Loucy (cell line): ENCODE data around the gene BAIAP2L1.

Experiments
- H2AFZ ChIP-seq: fragments of 200-600 bp; sonication (generic); 2 replicates; pipeline ENCODE4 v1.6.0; 2016; ENCODE audit warnings: antibody characterized with exemption, mild to moderate bottlenecking, low read length, moderate library complexity
- H3F3A ChIP-seq: fragments of 200-600 bp; 2 replicates; pipeline ENCODE4 v1.6.0; 2016; ENCODE audit warnings: antibody characterized with exemption, low read depth, mild to moderate bottlenecking
- H3K27me3 ChIP-seq: fragments of 200-600 bp; sonication (generic); 2 replicates; pipeline ENCODE4 v1.6.1; 2014; ENCODE audit warnings: low read length, mild to moderate bottlenecking; ENCODE audit not compliant: insufficient read depth, poor library complexity, severe bottlenecking
- H3K36me3 ChIP-seq: fragments of 200-600 bp; sonication (generic); 2 replicates; pipeline ENCODE4 v1.6.1; 2016; ENCODE audit warnings: low read length; ENCODE audit not compliant: insufficient read depth
- H3K4me1 ChIP-seq: fragments of 200-600 bp; sonication (generic); 2 replicates; pipeline ENCODE4 v1.5.1; 2014; ENCODE audit warnings: low read length, mild to moderate bottlenecking; ENCODE audit not compliant: insufficient read depth, poor library complexity, severe bottlenecking
- H3K4me2 ChIP-seq: fragments of 200-600 bp; sonication (generic); 2 replicates; pipeline ENCODE4 v1.6.0; 2014; ENCODE audit warnings: antibody characterized with exemption, low read length, low read depth, mild to moderate bottlenecking; ENCODE audit not compliant: poor library complexity, severe bottlenecking
- H3K4me3 ChIP-seq: fragments of 200-600 bp; sonication (generic); 2 replicates; pipeline ENCODE4 v1.5.1; 2014; ENCODE audit warnings: low read length, mild to moderate bottlenecking, mixed read lengths; ENCODE audit not compliant: poor library complexity, severe bottlenecking
- H3K79me2 ChIP-seq: fragments of 200-600 bp; sonication (generic); 2 replicates; pipeline ENCODE4 v1.6.1; 2014; ENCODE audit warnings: low read length; ENCODE audit not compliant: insufficient read depth
- H3K9ac ChIP-seq: fragments of 200-600 bp; sonication (generic); 2 replicates; pipeline ENCODE4 v1.6.0; 2014; ENCODE audit warnings: mild to moderate bottlenecking, low read depth, low read length, moderate library complexity; ENCODE audit not compliant: poor library complexity, severe bottlenecking
- H3K9me2 ChIP-seq: fragments of 200-600 bp; sonication (generic); replicated peaks from 2 replicates; pipeline ENCODE4 v1.6.1; 2016; ENCODE audit warnings: low read depth, low read length, mixed read lengths
- H3K9me3 ChIP-seq: fragments of 200-600 bp; sonication (generic); 2 replicates; pipeline ENCODE4 v1.6.1; 2014; ENCODE audit warnings: mild to moderate bottlenecking, antibody characterized with exemption, low read length, low read depth; ENCODE audit not compliant: insufficient read depth
- H4K20me1 ChIP-seq: fragments of 200-600 bp; sonication (generic); 2 replicates; pipeline ENCODE4 v1.6.0; 2014; ENCODE audit warnings: antibody characterized with exemption, low read length, mild to moderate bottlenecking; ENCODE audit not compliant: insufficient read depth, poor library complexity, severe bottlenecking
- EZH2phosphoT487 ChIP-seq: fragments of 200-600 bp; IDR thresholded peaks from 2 replicates; pipeline ENCODE4 v1.6.1; 2018; ENCODE audit warnings: antibody characterized with exemption, mild to moderate bottlenecking, moderate library complexity, borderline replicate concordance
- TF ChIP-seq, protein P1 (sequence below): fragments of 200-600 bp; sonication (generic); conservative IDR thresholded peaks from 2 replicates; pipeline ENCODE4 v1.5.1; 2014; ENCODE audit warnings: mild to moderate bottlenecking, antibody characterized with exemption, low read length

The BAIAP2L1 gene

DNA sequence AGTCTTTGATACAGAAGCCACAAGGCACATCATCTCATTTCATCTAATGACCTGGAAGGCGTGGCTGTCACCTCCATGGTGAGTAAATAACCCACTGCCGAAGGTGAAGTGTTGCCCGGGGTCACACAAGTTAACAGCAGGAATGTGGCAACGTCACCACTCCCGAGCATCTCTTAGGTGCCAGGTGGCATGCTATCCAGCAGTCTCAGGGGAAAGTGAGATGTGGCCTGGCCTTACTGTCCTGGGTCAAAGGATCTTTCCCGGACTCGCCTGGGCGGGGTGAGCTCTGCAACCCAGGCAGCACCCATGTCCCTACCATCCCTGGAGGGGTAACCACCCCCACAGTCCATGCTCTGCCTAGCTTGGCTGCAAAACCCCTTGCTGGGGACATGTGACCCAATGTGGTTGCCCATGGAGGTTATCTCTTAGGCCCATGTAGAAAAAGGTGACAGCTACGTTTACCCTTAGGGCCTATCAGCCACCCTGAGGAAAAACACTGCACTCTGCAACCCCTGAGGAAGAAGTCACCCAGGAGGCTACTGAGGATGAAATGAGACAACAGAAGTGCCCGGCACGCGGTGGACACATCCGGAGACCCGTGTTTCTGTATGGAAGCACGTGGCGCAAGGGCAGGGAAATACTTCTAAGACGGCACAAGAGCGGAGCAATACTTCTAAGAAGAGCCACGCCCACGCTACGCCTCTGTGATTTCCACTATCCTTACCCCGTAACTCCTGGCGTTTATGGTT lies 52.0 kb downstream of the BAIAP2L1 start:
- Histone ChIP-seq H3K9me3 (no peaks in the 10 kb centered on the region), H4K20me1 (no peaks in the 10 kb centered on the region), H3K4me1 (no peaks in the 10 kb centered on the region), H3K79me2 (no peaks in the 10 kb centered on the region), H3K4me2 (no peak overlapping the region), H3F3A (no peaks in the 10 kb centered on the region), H3K36me3 (no peaks in the 10 kb centered on the region), H3K9ac (no peak overlapping the region), H2AFZ (no peak overlapping the region), H3K27me3 (no peaks in the 10 kb centered on the region), H3K9me2 (no peaks in the 10 kb centered on the region), H3K4me3 (no peak overlapping the region)
- no peak for TF ChIP-seq EZH2phosphoT487
- TF ChIP-seq, protein P1, sequence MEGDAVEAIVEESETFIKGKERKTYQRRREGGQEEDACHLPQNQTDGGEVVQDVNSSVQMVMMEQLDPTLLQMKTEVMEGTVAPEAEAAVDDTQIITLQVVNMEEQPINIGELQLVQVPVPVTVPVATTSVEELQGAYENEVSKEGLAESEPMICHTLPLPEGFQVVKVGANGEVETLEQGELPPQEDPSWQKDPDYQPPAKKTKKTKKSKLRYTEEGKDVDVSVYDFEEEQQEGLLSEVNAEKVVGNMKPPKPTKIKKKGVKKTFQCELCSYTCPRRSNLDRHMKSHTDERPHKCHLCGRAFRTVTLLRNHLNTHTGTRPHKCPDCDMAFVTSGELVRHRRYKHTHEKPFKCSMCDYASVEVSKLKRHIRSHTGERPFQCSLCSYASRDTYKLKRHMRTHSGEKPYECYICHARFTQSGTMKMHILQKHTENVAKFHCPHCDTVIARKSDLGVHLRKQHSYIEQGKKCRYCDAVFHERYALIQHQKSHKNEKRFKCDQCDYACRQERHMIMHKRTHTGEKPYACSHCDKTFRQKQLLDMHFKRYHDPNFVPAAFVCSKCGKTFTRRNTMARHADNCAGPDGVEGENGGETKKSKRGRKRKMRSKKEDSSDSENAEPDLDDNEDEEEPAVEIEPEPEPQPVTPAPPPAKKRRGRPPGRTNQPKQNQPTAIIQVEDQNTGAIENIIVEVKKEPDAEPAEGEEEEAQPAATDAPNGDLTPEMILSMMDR, result no peak

DNA sequence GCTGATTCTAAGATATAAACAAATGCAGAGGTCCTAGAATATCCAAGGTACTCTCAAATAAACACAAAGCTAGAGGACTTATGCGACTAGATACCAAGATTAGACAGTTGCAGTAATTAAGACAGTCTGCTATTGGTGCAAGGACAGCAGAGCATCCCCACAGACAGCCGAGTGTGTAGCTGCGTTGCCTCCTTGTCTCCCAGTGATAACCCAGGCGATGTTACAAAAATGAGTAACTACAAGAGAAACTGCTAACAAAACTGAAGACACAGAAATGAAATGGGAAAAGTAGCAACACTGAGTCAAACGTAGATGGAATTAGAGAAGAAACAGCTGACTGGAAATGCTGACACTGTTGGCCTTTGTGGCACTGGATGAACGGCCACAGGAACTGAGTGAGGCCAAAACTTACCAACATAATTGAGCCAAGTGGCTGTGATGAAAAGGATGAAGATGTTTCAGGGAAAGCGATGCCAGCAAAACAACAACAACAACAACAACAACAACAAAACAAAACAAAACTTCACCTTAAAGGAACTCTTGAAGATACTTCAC lies 54.3 kb downstream of the BAIAP2L1 start:
- H4K20me1 ChIP-seq, result no peaks in the 10 kb centered on the region
- no peaks in the 10 kb centered on the region for H3K27me3 ChIP-seq
- H3K9ac ChIP-seq, result no peak overlapping the region
- no peak overlapping the region for H2AFZ ChIP-seq
- no peaks in the 10 kb centered on the region for H3K36me3 ChIP-seq
- no peaks in the 10 kb centered on the region for H3K9me2 ChIP-seq
- H3K4me3 ChIP-seq, result no peak overlapping the region
- no peaks in the 10 kb centered on the region for H3K9me3 ChIP-seq
- no peak overlapping the region for H3K4me2 ChIP-seq
- no peaks in the 10 kb centered on the region for H3K4me1 ChIP-seq
- TF ChIP-seq, protein P1, result no peak
- no peak for TF ChIP-seq EZH2phosphoT487
- no peaks in the 10 kb centered on the region for H3K79me2 ChIP-seq
- H3F3A ChIP-seq, result no peaks in the 10 kb centered on the region

DNA sequence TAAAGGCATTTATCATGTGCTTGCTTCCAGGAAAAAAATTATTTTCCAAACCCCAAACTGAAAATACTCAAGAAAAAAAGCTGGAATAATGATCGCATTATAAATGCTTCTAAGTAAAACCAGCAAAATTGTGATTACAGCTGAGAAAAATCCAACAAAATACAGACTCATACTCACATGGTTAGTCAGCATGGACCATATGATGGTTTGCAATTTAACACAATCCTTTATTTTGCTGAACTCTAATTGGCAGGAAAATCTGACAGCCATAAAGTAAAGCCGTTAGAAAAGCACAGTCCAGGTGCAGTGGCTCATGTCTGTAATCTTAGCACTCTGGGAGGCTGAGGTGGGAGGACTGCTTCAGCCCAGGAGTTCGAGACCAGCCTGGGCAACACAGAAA lies 59.8 kb downstream of the BAIAP2L1 start:
- Histone ChIP-seq H3K9me2 (no peaks in the 10 kb centered on the region), H3K4me1 (no peaks in the 10 kb centered on the region), H3K27me3 (no peaks in the 10 kb centered on the region), H3F3A (no peaks in the 10 kb centered on the region), H2AFZ (no peak overlapping the region), H3K4me2 (no peak overlapping the region), H4K20me1 (no peaks in the 10 kb centered on the region), H3K4me3 (no peak overlapping the region), H3K9ac (no peak overlapping the region), H3K9me3 (no peaks in the 10 kb centered on the region), H3K36me3 (no peaks in the 10 kb centered on the region), H3K79me2 (no peaks in the 10 kb centered on the region)
- no peak for TF ChIP-seq EZH2phosphoT487
- TF ChIP-seq, protein P1, result no peak
